OCI-LY3 (cell line): ENCODE results near the gene UBE2B.

Experiments used
- H2AFZ ChIP-seq: fragments of 200-600, 300-600 bp; shearing (Covaris generic); 2 replicates; pipeline ENCODE4 v1.6.0; 2014; ENCODE audit warnings: antibody characterized with exemption, low read depth, low read length
- H3K27ac ChIP-seq: fragments of 200-600, 300-600 bp; sonication (generic); 2 replicates; pipeline ENCODE4 v1.5.1; 2014; ENCODE audit warnings: mild to moderate bottlenecking, low read length, moderate library complexity, mixed read lengths
- H3K27me3 ChIP-seq: fragments of 200-600, 300-600 bp; sonication (generic); 2 replicates; pipeline ENCODE4 v1.6.1; 2014; ENCODE audit warnings: low read depth, low read length, mixed read lengths
- H3K36me3 ChIP-seq: fragments of 200-600, 300-600 bp; sonication (generic); replicated peaks from 2 replicates; pipeline ENCODE3; 2014; ENCODE audit warnings: low read depth, low read length, mixed read lengths
- H3K4me1 ChIP-seq: fragments of 300-600, 200-600 bp; sonication (generic); 2 replicates; pipeline ENCODE4 v1.6.1; 2014; ENCODE audit warnings: low read length, mixed read lengths
- H3K4me2 ChIP-seq: fragments of 200-600, 300-600 bp; sonication (generic); 2 replicates; pipeline ENCODE4 v1.6.1; 2014; ENCODE audit warnings: low read length, mixed read lengths
- H3K4me3 ChIP-seq: fragments of 300-600, 200-600 bp; sonication (generic); 2 replicates; pipeline ENCODE4 v1.5.1; 2014; ENCODE audit warnings: antibody characterized with exemption, mild to moderate bottlenecking, low read length, moderate library complexity
- H3K79me2 ChIP-seq: fragments of 300-600, 200-600 bp; shearing (Covaris generic); 2 replicates; pipeline ENCODE4 v1.6.1; 2014; ENCODE audit warnings: mild to moderate bottlenecking, low read length, mixed read lengths
- H3K9ac ChIP-seq: fragments of 300-600, 200-600 bp; shearing (Covaris generic); 2 replicates; pipeline ENCODE4 v1.6.0; 2014; ENCODE audit warnings: mild to moderate bottlenecking, low read length, moderate library complexity
- H3K9me3 ChIP-seq: fragments of 200-600, 300-600 bp; shearing (Covaris generic); 2 replicates; pipeline ENCODE4 v1.6.1; 2014; ENCODE audit warnings: low read length, mixed read lengths; ENCODE audit not compliant: insufficient read depth
- H4K20me1 ChIP-seq: fragments of 200-600, 300-600 bp; sonication (generic); 2 replicates; pipeline ENCODE4 v1.6.1; 2016; ENCODE audit warnings: low read length, mixed read lengths; ENCODE audit not compliant: insufficient read depth
- EZH2phosphoT487 ChIP-seq: fragments of 200-600 bp; shearing (Covaris generic); IDR thresholded peaks from 2 replicates; pipeline ENCODE4 v1.6.1; 2018; ENCODE audit warnings: antibody characterized with exemption, mixed run types, low read depth
- TF ChIP-seq, protein P1 (sequence below): fragments of 200-600, 300-600 bp; sonication (generic); IDR thresholded peaks from 2 replicates; pipeline ENCODE4 v1.5.1; 2014; ENCODE audit warnings: antibody characterized with exemption, low read length, low read depth

UBE2B gene

DNA sequence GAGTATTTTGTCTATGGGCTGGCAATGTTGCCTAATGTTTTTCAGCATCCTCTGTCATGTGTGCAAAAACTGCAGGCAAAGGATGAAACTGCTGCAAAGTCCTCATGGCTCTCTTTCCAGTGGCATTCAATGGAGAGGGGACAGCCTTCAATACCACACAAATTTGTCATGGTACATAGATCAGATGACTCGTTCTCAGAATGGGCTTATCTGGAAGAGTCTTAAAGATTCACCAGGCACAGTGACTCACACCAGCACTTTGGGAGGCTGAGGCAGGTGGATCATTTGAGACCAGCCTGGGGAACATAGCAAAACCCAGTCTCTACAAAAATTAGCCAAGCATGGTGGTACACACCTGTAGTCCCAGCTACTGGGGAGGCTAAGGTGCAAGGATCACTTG lies 35.0 kb downstream of the UBE2B start:
- Histone ChIP-seq H3K27ac (no peak overlapping the region), H3K27me3 (no peaks in the 10 kb centered on the region), H4K20me1 (no peaks in the 10 kb centered on the region), H3K9me3 (no peaks in the 10 kb centered on the region), H3K4me1 (peaks cover 9% of the 10 kb centered on the region), H3K4me3 (no peak overlapping the region), H3K9ac (no peak overlapping the region), H3K36me3 (no peaks in the 10 kb centered on the region), H3K79me2 (peaks cover 28% of the 10 kb centered on the region), H3K4me2 (no peak overlapping the region), H2AFZ (no peak overlapping the region)
- TF ChIP-seq, protein P1, sequence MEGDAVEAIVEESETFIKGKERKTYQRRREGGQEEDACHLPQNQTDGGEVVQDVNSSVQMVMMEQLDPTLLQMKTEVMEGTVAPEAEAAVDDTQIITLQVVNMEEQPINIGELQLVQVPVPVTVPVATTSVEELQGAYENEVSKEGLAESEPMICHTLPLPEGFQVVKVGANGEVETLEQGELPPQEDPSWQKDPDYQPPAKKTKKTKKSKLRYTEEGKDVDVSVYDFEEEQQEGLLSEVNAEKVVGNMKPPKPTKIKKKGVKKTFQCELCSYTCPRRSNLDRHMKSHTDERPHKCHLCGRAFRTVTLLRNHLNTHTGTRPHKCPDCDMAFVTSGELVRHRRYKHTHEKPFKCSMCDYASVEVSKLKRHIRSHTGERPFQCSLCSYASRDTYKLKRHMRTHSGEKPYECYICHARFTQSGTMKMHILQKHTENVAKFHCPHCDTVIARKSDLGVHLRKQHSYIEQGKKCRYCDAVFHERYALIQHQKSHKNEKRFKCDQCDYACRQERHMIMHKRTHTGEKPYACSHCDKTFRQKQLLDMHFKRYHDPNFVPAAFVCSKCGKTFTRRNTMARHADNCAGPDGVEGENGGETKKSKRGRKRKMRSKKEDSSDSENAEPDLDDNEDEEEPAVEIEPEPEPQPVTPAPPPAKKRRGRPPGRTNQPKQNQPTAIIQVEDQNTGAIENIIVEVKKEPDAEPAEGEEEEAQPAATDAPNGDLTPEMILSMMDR, result no peak
- no peak for TF ChIP-seq EZH2phosphoT487

DNA sequence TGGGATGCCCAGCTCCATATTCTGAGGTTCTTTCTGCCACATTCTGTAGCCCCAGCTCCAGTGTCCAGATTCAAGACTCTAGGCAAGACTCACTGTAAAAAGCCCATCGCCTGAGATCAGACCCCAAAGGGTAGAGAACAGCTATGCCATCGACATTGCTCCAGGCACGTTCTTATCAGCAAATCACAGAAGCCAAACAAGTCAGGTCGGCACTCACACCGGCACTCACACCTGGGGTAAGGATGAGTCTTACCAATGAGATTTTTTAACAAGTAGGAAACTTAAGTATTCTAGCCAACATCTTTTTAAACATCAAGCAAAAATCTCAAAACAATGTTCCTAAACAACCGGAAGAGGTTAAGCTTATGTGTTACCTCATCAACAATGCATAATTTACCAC lies 38.0 kb downstream of the UBE2B start:
- Histone ChIP-seq H3K9me3 (no peaks in the 10 kb centered on the region), H3K27me3 (no peaks in the 10 kb centered on the region), H3K79me2 (peaks cover 36% of the 10 kb centered on the region), H3K36me3 (no peaks in the 10 kb centered on the region), H3K27ac (no peak overlapping the region), H3K4me3 (no peak overlapping the region), H3K9ac (no peak overlapping the region), H3K4me2 (no peak overlapping the region), H2AFZ (no peak overlapping the region), H4K20me1 (no peaks in the 10 kb centered on the region), H3K4me1 (peaks cover 13% of the 10 kb centered on the region)
- TF ChIP-seq EZH2phosphoT487, result no peak
- TF ChIP-seq, protein P1, result no peak

DNA sequence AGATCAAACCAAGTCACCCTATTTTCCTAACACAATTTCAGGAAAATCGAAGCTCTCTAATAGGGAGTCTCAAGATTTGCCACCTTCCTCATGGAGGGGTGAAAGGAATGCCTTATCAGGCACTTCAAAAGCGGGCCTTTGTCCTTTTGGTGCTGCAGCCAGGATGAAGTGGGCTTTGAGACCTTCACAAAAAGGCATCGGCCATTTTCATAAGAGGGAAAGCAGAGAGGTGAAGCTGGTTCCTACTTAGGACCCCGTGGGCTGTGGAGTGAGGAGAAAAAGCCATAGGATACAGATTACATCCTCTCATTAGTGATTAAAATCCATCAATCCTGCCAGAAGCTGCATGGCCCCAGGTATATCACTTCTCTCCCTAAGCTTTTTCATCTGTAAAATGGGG lies 39.5 kb downstream of the UBE2B start:
- Histone ChIP-seq H3K4me2 (peak overlapping the region; percentile 90), H3K27ac (no peak overlapping the region), H4K20me1 (no peaks in the 10 kb centered on the region), H3K79me2 (peaks cover 36% of the 10 kb centered on the region), H3K9me3 (no peaks in the 10 kb centered on the region), H3K36me3 (no peaks in the 10 kb centered on the region), H3K27me3 (no peaks in the 10 kb centered on the region), H3K9ac (peak overlapping the region; percentile 86), H3K4me3 (peak overlapping the region; percentile 98), H2AFZ (no peak overlapping the region), H3K4me1 (peaks cover 13% of the 10 kb centered on the region)
- no peak for TF ChIP-seq EZH2phosphoT487
- TF ChIP-seq, protein P1, result no peak

DNA sequence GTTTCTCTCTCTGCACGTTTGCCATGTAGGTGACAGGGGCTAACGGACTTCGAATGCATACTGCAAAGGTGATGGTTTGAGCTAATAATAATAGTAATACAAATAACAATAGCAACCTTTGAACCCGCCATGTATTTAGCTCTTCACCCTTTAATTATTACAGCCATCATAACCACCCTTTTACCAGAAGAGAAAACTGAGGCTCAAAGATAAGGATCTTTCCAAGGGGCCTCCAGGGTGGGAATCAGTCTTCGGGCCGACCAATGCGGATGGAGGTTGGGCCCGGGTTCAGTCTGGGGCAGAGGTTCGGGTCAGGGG lies 39.8 kb downstream of the UBE2B start:
- H3K4me3 ChIP-seq, result peak overlapping the region; percentile 98
- H3K4me2 ChIP-seq, result peak overlapping the region; percentile 90
- H3K4me1 ChIP-seq, result peaks cover 13% of the 10 kb centered on the region
- H2AFZ ChIP-seq, result no peak overlapping the region
- peak overlapping the region; percentile 86 for H3K9ac ChIP-seq
- TF ChIP-seq EZH2phosphoT487, result no peak
- TF ChIP-seq, protein P1, result no peak
- H4K20me1 ChIP-seq, result no peaks in the 10 kb centered on the region
- no peaks in the 10 kb centered on the region for H3K27me3 ChIP-seq
- H3K36me3 ChIP-seq, result no peaks in the 10 kb centered on the region
- no peak overlapping the region for H3K27ac ChIP-seq
- peaks cover 36% of the 10 kb centered on the region for H3K79me2 ChIP-seq
- no peaks in the 10 kb centered on the region for H3K9me3 ChIP-seq
